DMS153 (cell line): ENCODE measurements around the gene NFIC.
A peak's percentile ranks its signal among the peaks of the same experiment; 100 is the strongest.
"Not testable (repeated sequence)": the region's sequence is repeated elsewhere in the genome, so short reads cannot be mapped to it uniquely, and the experiment has no call there.

Experiments
- DNase-seq: peaks from one replicate; lab custom pipeline; 2025; lab: John Stamatoyannopoulos, UW

The NFIC gene

GRCh38 chr19:3365836-3366752, at the start of gene NFIC:
TSS of gene NFIC (plus strand) at chr19:3366583. CDS start at chr19:3366637, 54 bp downstream.
- peak; percentile 41 for DNase-seq

GRCh38 chr19:3316659-3317207, 49.6 kb upstream of the NFIC start:
- DNase-seq, result no peak

- no peak for DNase-seq
These were observed 46.6 kb upstream of the NFIC start for GRCh38 chr19:3319643-3320353.

- no peak for DNase-seq
These were observed 46.1 kb upstream of the NFIC start for GRCh38 chr19:3320354-3320670.

- DNase-seq, result no peak
These were observed 45.5 kb upstream of the NFIC start for GRCh38 chr19:3320853-3321252.

GRCh38 chr19:3321696-3322095, 44.7 kb upstream of the NFIC start:
- no peak for DNase-seq

- DNase-seq, result no peak
These were observed 44.0 kb upstream of the NFIC start for GRCh38 chr19:3322199-3322978.

GRCh38 chr19:3323026-3323425, 43.4 kb upstream of the NFIC start:
- no peak for DNase-seq

- no peak for DNase-seq
These were observed 42.7 kb upstream of the NFIC start for GRCh38 chr19:3323658-3324057.

GRCh38 chr19:3324405-3324856, 42.0 kb upstream of the NFIC start:
- no peak for DNase-seq

- no peak for DNase-seq
These were observed 40.9 kb upstream of the NFIC start for GRCh38 chr19:3325451-3325850.

- no peak for DNase-seq
These were observed 37.6 kb upstream of the NFIC start for GRCh38 chr19:3328743-3329142.

GRCh38 chr19:3330047-3330446, 36.3 kb upstream of the NFIC start:
- no peak for DNase-seq

GRCh38 chr19:3332232-3332631, 34.2 kb upstream of the NFIC start:
- not testable (repeated sequence) for DNase-seq

GRCh38 chr19:3333020-3333583, 33.3 kb upstream of the NFIC start:
- no peak for DNase-seq

GRCh38 chr19:3333662-3334061, 32.7 kb upstream of the NFIC start:
- DNase-seq, result no peak

- not testable (repeated sequence) for DNase-seq
These were observed 31.5 kb upstream of the NFIC start for GRCh38 chr19:3334749-3335430.

- DNase-seq, result no peak
These were observed 30.7 kb upstream of the NFIC start for GRCh38 chr19:3335431-3336350.

- DNase-seq, result no peak
These were observed 30.1 kb upstream of the NFIC start for GRCh38 chr19:3336351-3336679.
